GM23248 (cell line): ENCODE results near the gene CDK4. TPM values are rescaled to one million over a fixed set of nuclear protein-coding genes. Genes with fewer than 3 reads are reported as not detected.

Source experiments
- DNase-seq: peaks from one replicate; pipeline ENCODE4 v3.0.0-alpha.2; 2015
- H2AFZ ChIP-seq: fragments of 200-600 bp; sonication (generic); 2 replicates; pipeline ENCODE4 v1.6.1; 2016; ENCODE audit warnings: antibody characterized with exemption
- H3F3A ChIP-seq: fragments of 200-600 bp; sonication (generic); 2 replicates; pipeline ENCODE4 v1.6.1; 2016; ENCODE audit warnings: mild to moderate bottlenecking, antibody characterized with exemption, mixed run types; ENCODE audit not compliant: insufficient read depth
- H3K27ac ChIP-seq: fragments of 200-600 bp; sonication (generic); 2 replicates; pipeline ENCODE4 v1.5.1; 2016; ENCODE audit warnings: mild to moderate bottlenecking
- H3K27me3 ChIP-seq: fragments of 200-600 bp; sonication (generic); replicated peaks from 2 replicates; pipeline ENCODE4 v1.6.1; 2016; ENCODE audit warnings: mild to moderate bottlenecking; ENCODE audit not compliant: insufficient read depth
- H3K36me3 ChIP-seq: fragments of 200-600 bp; sonication (generic); 2 replicates; pipeline ENCODE4 v1.6.1; 2016; ENCODE audit warnings: low read depth, mild to moderate bottlenecking
- H3K4me1 ChIP-seq: fragments of 200-600 bp; sonication (generic); 2 replicates; pipeline ENCODE4 v1.6.1; 2016; ENCODE audit warnings: mild to moderate bottlenecking; ENCODE audit not compliant: insufficient read depth
- H3K4me2 ChIP-seq: fragments of 200-600 bp; sonication (generic); one replicate; pipeline ENCODE4 v1.6.1; 2016; ENCODE audit warnings: mild to moderate bottlenecking; ENCODE audit not compliant: unreplicated experiment
- H3K4me3 ChIP-seq: fragments of 200-600 bp; sonication (generic); 2 replicates; pipeline ENCODE4 v1.5.1; 2016; ENCODE audit warnings: mild to moderate bottlenecking
- H3K79me2 ChIP-seq: fragments of 200-600 bp; sonication (generic); 2 replicates; pipeline ENCODE4 v1.6.1; 2016; ENCODE audit warnings: mild to moderate bottlenecking; ENCODE audit not compliant: insufficient read depth
- H3K9ac ChIP-seq: fragments of 200-600 bp; sonication (generic); 2 replicates; pipeline ENCODE4 v1.6.1; 2016; ENCODE audit warnings: mild to moderate bottlenecking
- H3K9me2 ChIP-seq: fragments of 200-600 bp; sonication (generic); 2 replicates; pipeline ENCODE4 v1.6.1; 2016; ENCODE audit warnings: mixed run types, mild to moderate bottlenecking, moderate library complexity; ENCODE audit not compliant: insufficient read depth
- H3K9me3 ChIP-seq: fragments of 200-600 bp; sonication (generic); one replicate; pipeline ENCODE4 v1.6.1; 2017; ENCODE audit warnings: low read depth
- H4K20me1 ChIP-seq: fragments of 200-600 bp; sonication (generic); 2 replicates; pipeline ENCODE4 v1.6.0; 2016; ENCODE audit not compliant: insufficient read depth
- EZH2 ChIP-seq: fragments of 200-600 bp; sonication (generic); IDR thresholded peaks from 2 replicates; pipeline ENCODE4 v1.6.1; 2018; ENCODE audit warnings: antibody characterized with exemption, mild to moderate bottlenecking; ENCODE audit not compliant: insufficient read depth, poor library complexity, severe bottlenecking
- EZH2phosphoT487 ChIP-seq: fragments of 200-600 bp; sonication (generic); IDR thresholded peaks from 2 replicates; pipeline ENCODE4 v1.6.1; 2018; ENCODE audit warnings: antibody characterized with exemption, moderate library complexity, mild to moderate bottlenecking, low read depth; ENCODE audit not compliant: insufficient read depth
- WGBS, 2 experiments: methylation state at CpG; one replicate each; pipeline ENCODE4 v1.1.6; 2015 to 2017; ENCODE audit warnings: low lambda C conversion rate in 2 of 2, low coverage in 1 of 2; ENCODE audit errors: missing lambda C conversion rate in 2 of 2; 5-methylcytosine and 5-hydroxymethylcytosine counted together
- in situ Hi-C: fragments of 300-500 bp; cut with MboI; formaldehyde crosslinking; loops from 2 replicates; pipeline ENCODE4 v1.15.0; 2020
- polyA plus RNA-seq: library from polyadenylated mRNA; unstranded; fragments of >200 nt; fragmentation: Nextera tagmentation; extraction: Ambion mirVana; gene quantifications from 2 replicates; pipeline ENCODE4 v1.2.1, GENCODE V29; 2016
- total RNA-seq: library from RNA; depleted of rRNA; stranded (reverse); fragments of >200 nt; shearing (Covaris generic); gene quantifications from 2 replicates; pipeline ENCODE4 v1.2.3, GENCODE V29; 2014

Gene CDK4
- total and polyA plus RNA-seq, 2 experiments from 2014 or later = 123 to 152 TPM

DNA sequence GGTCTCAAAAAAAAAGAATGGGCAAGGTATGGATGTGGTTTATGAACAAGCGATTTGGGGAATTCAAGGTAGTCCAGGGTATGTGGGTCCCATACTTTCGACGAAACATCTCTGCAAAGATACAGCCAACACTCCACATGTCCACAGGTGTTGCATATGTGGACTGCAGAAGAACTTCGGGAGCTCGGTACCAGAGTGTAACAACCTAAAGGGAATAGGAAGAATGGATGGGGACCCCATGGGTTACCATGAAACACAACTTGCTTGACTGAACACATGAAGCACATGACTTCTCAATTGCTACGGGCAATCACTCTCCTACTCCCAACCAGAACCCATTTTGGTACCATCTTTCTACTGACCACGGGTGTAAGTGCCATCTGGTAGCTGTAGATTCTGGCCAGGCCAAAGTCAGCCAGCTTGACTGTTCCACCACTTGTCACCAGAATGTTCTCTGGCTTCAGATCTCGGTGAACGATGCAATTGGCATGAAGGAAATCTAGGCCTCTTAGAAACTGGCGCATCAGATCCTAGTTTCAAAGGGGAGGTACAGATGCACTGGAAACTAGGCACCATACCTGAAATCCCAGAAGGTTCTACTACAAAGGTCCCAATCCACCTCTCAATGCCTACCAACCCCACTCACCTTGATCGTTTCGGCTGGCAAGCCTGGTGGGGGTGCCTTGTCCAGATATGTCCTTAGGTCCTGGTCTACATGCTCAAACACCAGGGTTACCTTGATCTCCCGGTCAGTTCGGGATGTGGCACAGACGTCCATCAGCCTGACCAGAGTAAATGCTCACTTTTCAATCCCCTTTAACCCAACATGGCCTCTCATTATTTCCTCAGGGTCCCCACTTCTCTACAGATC, 1.3 kb downstream of the CDK4 start:
- Histone ChIP-seq H3K27ac (peak overlapping the region; percentile 94; the same call in 1 of the 2 replicates), H3K36me3 (peaks cover 11% of the 10 kb centered on the region; the same call in 1 of the 2 replicates), H3K9me2 (no peaks in the 10 kb centered on the region), H3K4me1 (peaks cover 6% of the 10 kb centered on the region; the same call in 1 of the 2 replicates), H3F3A (peaks cover 29% of the 10 kb centered on the region), H3K4me3 (peak overlapping the region; percentile 94), H3K27me3 (peaks cover 11% of the 10 kb centered on the region), H3K4me2 (peak overlapping the region; percentile 96), H3K79me2 (peaks cover 33% of the 10 kb centered on the region), H2AFZ (no peak overlapping the region; the same call in 1 of the 2 replicates), H4K20me1 (no peaks in the 10 kb centered on the region), H3K9ac (peak overlapping the region; percentile 98), H3K9me3 (no peaks in the 10 kb centered on the region)
- in situ Hi-C loops = no loop called here
- WGBS, 2 experiments = 87 to 90% methylated on average over 15 of the region's 15 CpGs
- DNase-seq = no peak
- TF ChIP-seq EZH2phosphoT487 (no peak), EZH2 (no peak)

GRCh38 chr12:57749061-57749460, 3.0 kb downstream of the CDK4 start:
- TF ChIP-seq EZH2 (no peak), EZH2phosphoT487 (no peak)
- in situ Hi-C loops = no loop called here
- WGBS, 2 experiments = 97 to 98% methylated on average over 5 of the region's 5 CpGs
- peaks cover 9% of the 10 kb centered on the region; the same call in 1 of the 2 replicates for H3K4me1 ChIP-seq
- peaks cover 40% of the 10 kb centered on the region for H3K79me2 ChIP-seq
- H3K9me2 ChIP-seq = no peaks in the 10 kb centered on the region
- H4K20me1 ChIP-seq = no peaks in the 10 kb centered on the region
- H3K4me3 ChIP-seq = no peak overlapping the region
- peaks cover 34% of the 10 kb centered on the region for H3F3A ChIP-seq
- H3K9me3 ChIP-seq = no peaks in the 10 kb centered on the region
- H3K4me2 ChIP-seq = no peak overlapping the region
- no peak overlapping the region for H3K27ac ChIP-seq
- H3K9ac ChIP-seq = no peak overlapping the region
- no peak for DNase-seq
- H3K36me3 ChIP-seq = peaks cover 11% of the 10 kb centered on the region; the same call in 1 of the 2 replicates
- no peak overlapping the region for H2AFZ ChIP-seq
- H3K27me3 ChIP-seq = peaks cover 3% of the 10 kb centered on the region

DNA sequence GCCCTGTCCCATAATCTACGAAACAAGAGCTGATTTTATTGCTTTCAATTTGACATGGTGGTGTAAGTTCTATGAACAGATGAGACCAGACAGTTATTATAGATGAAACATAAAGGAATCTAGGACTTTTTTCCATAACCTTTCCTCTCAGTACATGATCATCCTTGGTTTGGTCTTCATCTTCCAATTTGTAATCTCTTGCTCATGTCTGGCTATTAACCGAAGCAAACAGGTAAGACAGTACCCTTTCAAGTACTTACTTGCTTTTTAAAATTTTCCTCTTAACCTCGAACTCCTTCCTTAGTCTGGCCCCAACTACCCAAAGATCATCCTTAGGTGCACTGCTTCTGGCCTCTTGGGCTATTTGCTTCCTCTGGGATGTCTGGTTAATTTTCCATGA, 6.1 kb downstream of the CDK4 start:
- Histone ChIP-seq H3K4me2 (peak overlapping the region; percentile 100), H3K9me2 (no peaks in the 10 kb centered on the region), H3K79me2 (peaks cover 29% of the 10 kb centered on the region), H3K27me3 (no peaks in the 10 kb centered on the region), H2AFZ (no peak overlapping the region), H3K4me1 (peaks cover 7% of the 10 kb centered on the region; the same call in 1 of the 2 replicates), H3K4me3 (peak overlapping the region; percentile 99), H3K36me3 (peaks cover 11% of the 10 kb centered on the region; the same call in 1 of the 2 replicates), H3K27ac (0 out of 2 replicates have a peak overlapping the region, but pooled peaks have one; percentile 95), H3F3A (peaks cover 25% of the 10 kb centered on the region), H3K9me3 (no peaks in the 10 kb centered on the region), H3K9ac (no peak overlapping the region; the same call in 1 of the 2 replicates), H4K20me1 (no peaks in the 10 kb centered on the region)
- in situ Hi-C loops = no loop called here
- no peak for TF ChIP-seq EZH2
- no peak for TF ChIP-seq EZH2phosphoT487
- 78 to 82% methylated on average over 3 of the region's 3 CpGs for WGBS, 2 experiments
- DNase-seq = no peak

- Histone ChIP-seq H3K4me3 (peak overlapping the region; percentile 99), H3F3A (peaks cover 25% of the 10 kb centered on the region), H3K36me3 (peaks cover 11% of the 10 kb centered on the region; the same call in 1 of the 2 replicates), H3K9ac (peak overlapping the region; percentile 98), H3K9me3 (no peaks in the 10 kb centered on the region), H3K27me3 (0 out of 2 replicates have a peak, but pooled peaks cover 2% of the 10 kb centered on the region), H3K79me2 (peaks cover 24% of the 10 kb centered on the region), H3K4me1 (peaks cover 5% of the 10 kb centered on the region; the same call in 1 of the 2 replicates), H3K27ac (peak overlapping the region; percentile 95), H3K4me2 (peak overlapping the region; percentile 100), H3K9me2 (no peaks in the 10 kb centered on the region), H4K20me1 (no peaks in the 10 kb centered on the region), H2AFZ (peak overlapping the region; percentile 73; the same call in 1 of the 2 replicates)
- in situ Hi-C loops = no loop called here
- WGBS, 2 experiments = 38 to 46% methylated on average over 8 of the region's 8 CpGs
- DNase-seq = peak; percentile 29
- TF ChIP-seq EZH2 = no peak
- no peak for TF ChIP-seq EZH2phosphoT487
Measured at GRCh38 chr12:57745485-57745881, 6.6 kb downstream of the CDK4 start.
